NCI-H1105 (cell line): ENCODE measurements around the gene CD247.

Experiments
- DNase-seq: peaks from one replicate; lab custom pipeline; 2025; lab: John Stamatoyannopoulos, UW

The CD247 gene

DNA sequence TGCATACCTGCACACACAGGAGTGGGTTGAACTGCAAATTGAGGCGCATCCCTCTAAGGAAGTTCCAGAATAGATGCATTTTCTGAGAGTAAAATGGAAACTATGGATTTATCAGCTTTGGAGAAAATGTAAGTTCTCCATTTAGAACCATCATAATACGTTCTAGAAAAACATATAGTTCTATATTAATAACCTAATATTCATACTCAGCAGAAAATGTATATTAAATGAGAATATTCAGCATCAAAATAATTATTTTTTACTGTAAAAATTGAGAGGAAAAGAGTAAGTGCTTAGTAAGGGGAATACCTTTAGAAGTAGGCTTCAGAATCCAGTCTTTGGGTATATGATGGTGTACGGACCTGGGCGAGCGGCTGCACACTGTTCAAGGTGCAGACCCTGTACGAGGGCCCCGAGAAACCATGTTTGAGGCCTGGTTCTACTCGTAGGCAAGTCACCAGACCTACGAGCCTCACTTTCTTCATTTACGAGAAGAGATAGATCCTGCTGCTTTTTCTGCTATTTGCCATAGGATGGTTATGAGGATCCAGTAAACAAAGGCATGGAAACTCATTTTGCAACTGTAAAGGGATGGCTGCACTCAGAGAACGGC is 6.8 kb downstream of the CD247 start:
- DNase-seq = no peak

DNA sequence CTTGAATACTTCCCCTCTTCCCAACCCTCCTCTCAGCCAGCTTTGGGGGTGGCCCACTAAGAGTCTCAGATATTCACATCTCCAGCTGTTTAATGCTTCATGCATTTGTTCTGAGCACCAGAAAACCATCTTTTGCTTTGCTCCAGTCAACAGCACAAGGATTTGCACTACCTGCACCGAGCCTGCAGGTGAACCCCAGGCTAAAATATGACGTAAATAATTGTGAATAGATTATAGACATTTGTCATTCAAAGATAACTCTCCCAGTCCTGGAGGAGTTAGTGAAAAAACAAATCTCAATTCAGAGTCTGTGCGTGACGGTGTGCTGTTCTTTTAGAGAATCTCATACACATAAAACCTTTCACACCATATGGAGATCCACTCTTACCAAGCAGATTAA is 7.4 kb downstream of the CD247 start:
- no peak for DNase-seq

DNA sequence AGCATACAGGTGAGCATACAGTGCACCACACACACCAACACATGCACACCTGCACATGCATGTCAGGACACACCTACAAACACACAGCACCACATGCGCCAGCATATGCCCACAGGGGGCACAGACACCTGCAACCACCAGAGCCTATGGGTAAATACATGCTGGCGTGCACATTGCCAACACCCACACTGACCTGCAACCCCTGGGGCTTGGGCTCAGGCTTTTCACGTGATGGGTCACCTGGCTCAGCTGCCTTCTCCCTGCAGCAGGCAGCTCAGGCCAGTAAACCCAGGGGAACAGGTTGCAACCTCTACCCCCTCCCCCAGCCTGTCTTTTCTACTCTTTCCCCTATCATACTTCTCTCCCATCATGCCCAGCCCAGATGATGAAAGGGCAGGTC is 8.1 kb downstream of the CD247 start:
- DNase-seq = no peak

DNA sequence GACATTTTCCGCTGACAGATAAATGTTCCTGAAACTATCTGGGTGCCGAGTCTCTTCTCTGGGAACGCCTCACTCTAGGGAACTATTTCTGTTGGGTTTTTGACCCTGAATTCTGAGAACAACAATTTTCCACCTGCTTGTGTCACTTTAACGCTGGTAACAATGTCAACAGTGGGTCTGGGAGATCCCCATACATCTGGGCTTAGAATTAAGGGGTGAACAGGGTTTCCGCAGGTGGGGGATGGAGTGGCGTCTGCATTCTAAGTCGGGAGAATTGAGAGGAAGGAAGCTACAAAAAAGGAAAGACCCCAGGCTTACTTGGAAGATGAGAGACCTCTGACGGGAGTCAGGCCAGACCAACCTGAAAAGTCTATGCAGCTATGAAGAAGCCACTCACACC is 8.7 kb downstream of the CD247 start:
- no peak for DNase-seq

DNA sequence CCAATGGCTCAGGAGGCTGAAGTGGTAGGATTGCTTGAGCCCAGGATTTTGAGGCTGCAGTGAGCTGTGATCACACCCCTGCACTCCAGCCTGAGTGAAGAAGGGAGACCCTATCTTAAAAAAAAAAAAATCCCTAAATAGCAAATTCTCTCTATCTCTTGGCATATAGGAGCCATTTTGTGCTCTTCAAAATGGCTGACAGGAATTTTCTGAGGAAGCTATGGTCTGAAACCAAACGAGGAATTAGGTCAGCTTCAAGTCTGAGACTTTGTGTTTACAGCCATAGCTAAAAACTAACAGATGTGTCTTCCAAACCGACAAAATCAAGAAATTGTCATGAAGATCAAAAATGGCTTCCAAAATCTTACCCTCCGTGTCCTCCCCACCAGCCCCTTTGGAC is 10.6 kb downstream of the CD247 start:
- no peak for DNase-seq

DNA sequence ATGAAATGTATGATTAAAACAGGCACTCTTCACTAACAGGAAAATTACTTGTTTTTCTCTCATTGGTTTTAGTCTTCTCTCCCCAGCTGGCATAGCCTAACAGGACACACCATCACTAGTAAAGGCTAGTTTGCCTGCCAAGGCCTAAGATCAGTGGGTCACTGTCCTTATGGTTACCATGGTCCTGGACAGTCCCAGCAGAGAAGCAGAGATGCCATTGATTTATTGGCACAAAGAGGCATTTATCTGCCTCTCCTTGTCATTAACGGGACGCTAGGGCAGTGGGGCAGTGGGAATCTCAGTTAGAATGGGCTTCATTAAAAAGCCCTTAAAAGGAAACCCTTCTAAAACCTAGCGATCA is 13.9 kb downstream of the CD247 start:
- DNase-seq = no peak

DNA sequence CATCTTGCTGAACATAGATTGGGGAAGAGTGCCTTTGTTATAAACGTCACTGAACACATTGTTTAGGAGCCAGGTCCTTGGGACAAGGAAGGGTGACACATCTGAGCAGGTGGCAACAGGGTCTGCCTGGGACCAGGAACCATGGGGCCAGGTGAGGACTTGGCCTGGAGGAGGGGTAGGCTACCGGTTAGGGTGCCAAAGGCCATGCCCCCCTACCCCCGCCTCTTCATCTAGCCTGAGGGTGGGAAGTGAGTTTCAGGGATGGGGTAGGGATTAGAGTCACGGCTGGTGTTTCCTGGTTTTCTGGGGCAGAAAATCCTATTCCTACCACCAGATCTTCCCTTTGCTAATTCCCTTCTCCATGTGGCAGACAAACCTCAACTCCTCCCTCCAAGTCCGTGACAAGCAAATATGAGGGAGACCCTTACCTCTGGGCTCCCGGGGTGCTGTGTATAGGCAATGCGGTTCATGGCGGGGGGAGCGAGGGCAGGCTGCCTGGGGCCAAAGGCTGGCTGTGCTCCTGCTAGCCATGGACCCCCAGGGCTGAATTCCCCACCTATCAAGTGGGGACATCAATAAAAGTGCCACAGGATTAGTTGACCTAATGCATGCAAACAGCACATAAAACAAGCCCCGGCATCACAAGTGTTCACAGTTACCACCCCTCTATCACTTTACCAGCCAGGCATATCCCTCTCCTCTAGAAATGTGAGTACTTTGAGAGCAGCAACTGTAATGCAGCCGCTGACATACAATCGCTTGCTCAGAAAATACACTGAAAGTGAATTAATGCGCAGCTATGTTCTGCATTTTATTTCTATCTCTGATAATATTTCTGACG is 14.5 kb downstream of the CD247 start:
- no peak for DNase-seq

DNA sequence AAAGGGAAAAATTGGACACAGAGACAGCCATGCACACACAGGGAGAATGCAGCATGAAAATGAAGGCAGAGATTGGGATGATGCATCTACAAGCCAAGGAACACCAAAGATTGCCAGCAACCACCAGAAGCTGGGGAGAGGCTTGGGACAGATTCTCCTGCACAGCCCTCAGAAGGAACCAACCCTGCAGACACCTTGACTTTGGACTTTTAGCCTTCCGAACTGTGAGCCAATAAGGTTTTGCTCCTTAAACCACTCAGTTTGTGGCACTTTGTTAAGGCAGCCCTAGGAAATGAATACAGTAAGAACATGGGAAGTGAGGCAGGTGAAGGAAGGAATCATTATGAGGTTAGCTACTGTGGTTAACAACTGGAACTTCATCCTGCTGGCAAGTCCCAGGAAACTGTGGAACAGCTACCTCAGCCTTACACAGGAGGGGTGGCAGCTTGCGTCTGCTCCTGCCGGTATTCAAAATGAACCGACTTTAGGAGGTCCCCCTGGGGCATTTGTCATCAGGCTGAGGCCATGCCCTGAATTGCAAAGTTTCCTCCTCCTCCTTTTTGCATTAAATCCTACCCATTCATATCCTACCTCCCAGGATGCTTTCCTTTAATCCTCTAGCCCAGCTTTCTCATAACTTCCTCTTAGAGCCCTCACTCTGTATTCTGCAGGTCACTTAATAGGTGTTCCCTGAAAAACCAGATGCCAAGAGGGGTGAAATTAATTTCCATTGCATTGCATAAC is 15.4 kb downstream of the CD247 start:
- DNase-seq = no peak

DNA sequence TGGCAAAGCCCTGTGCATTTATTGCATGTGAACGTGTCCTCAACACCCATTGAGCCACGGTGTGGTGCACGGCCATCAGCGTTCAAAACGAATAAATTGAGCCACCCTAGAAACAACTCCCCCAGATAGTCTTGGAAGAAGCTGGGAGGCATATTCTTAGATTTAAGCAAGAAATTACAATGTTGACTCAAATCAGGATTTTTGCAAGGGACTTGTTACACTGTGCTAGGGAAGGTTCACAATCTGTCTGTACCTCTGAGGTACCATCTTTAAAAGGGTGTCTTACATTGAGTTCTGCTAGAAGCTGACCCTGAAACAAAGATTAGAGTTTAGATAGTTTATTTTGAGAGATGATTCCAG is 16.2 kb downstream of the CD247 start:
- no peak for DNase-seq

DNA sequence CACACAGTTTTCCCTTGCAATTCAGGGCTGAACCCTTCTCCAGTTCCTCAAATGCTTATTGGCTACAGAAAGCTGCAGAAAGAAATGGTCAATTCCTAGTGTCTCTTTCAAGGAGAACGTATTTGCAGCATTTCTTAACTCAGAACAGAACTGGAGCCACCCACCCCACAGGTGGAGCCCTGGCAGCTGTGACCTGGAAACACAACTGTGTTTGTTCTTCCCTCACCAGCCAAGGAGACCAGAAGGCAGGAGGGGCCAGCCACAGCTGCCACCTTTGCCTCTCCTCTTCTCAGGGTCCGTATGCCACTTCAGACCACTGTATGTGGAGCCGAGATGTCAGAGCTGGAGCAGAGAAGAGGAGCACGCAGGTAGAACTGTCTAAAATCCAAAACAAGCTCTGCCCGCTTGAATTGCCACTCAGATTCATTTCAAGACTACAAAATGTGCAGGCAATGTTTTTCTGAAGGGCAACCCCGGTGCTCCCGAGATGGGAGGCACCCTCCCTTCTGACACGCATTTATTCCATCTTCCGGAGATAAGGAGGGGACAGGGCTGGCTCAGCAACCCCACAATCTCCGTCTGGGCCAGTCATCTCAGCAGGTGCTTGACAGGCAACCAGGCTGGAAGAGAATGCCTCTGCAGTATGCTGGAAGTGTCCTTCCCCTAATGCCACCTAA is 16.7 kb downstream of the CD247 start:
- DNase-seq = no peak

DNA sequence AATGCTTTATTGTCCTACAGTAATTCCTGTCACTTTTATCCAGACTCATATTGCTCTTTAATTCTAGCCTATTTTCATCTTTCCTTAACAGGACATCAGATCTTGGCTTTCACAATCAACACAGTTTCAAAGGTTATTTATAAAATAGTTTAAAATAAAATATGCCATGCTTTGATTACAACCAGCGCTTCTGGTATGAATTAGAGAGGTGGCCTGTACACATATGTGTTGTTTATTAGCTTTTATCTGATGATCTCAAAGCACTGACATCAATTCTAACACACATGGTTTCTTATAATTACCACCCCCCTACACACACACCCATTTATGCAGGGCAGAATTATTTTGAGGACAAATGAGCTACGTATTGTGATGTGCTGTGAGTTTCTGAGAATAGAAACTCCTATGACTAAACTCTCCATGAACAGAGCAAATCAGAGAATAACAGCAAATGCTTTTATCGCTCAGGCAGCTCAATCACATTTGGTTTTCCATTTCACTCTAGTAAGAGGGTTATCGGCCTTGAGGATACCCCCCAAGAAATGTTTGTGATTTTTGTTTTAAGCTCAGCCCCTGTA is 18.0 kb downstream of the CD247 start:
- no peak for DNase-seq

DNA sequence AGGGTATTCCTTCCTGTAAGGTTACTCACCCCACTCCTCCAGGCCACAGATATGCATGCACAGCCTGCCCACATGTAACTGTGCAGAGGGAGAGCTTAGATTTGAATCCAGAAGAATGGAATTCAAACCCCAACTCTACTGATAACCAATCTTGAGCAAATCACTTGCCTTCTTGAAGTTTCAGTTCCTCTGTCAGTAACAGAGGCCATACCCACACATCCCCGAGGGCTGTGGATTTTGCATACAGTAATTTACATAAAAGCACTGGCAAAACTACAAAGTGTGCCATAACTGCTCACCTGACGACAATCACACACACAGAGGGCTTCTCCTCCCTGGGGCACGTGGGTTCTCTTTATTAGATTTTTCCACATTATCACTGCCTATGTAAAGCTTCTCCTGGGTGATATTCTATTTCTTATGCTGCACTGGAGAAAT is 18.6 kb downstream of the CD247 start:
- DNase-seq = no peak

DNA sequence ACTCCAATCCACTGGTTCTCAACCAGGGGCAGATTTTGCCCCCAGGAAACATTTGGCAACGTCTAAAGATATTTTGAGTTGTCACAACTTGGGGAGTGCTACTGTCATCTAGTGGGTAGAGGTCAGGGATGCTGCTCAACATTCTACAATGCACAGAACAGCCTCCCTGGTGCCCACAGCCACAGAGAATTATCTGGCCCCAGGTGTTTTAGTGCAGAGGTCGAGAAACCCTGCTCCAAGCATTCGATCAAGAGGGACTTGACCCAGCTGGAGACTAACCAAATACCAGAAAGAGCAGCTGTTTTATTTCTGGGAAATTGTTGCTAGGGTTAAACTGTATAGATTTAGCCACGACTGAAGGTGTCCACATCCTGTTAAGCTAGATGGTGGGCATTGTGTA is 19.2 kb downstream of the CD247 start:
- DNase-seq = no peak

DNA sequence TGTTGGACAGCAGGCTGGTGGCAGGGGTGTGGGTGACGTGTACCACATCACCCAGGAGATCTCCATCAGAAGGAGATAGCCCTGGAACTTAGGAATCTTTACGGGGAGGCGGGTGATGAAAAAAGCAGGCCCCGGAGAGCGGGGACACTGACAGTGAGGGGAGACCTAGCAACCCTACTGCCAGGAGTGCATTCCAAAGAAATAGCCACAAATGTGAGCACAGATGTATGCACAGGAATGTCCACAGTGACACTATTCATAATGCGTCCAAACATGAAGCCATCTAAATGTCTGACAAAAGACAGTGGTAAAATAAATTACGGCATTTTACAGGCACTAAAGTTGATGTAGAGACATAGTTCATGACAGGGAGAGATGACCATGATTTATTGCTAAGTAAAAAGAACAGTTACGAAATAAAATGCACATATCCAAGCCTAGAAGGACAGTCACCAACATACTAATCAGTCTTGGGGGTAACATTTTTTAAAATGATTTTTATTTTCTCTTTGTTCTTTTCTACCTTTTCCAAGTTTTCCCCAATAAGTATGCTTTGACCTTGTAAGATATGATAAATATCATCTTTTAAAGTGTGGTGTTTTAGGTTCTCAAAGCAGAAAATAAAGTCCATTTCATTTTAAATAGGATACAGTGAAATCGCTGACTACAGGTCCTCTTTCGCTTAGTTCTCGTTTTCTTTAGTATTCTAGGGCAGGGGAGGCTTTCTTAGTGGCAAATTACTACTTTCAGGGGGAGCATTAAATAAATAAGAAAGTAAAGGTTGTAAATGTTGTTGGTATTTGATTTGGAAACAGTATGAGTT is 21.3 kb downstream of the CD247 start:
- DNase-seq = no peak

DNA sequence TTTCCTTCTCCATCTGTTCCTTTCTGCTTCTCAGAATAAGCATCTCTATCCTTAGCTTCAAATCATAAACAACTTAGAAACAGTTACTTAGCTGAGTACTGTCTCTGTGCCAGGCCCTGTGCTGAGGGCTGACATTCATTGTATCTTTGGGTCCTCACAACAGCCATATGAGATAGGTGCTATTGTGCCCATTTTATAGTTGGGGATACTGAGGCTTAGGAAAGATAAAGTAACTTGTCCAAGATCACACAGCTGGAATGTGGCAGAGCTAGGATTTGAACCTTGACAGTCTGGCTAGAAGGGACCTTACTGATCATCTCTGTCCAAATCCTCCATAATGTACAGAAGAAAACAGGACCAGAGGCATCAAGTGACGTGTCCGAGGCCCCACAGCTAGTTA is 25.0 kb downstream of the CD247 start:
- DNase-seq = no peak

DNA sequence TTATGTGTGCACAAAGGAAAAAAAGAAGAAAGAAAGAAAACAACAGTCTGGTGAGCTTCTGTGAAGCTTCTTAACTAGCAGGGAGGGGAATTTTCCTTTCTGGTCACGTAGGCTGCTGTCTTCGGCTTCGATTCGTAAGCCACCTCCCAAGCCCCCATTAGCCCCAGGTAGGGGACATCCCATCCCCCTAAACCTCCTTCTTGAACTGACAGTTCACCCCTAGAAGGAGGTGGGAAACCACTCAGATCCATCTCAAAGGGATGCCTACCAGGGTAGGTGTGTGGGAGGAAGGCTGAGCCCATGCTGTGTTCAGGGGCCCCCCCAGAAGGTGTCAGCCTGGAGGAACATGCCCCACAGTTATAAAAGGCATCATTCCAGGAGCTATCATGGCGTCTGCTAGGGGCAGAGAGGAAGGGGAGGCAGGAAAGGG is 25.8 kb downstream of the CD247 start:
- no peak for DNase-seq

DNA sequence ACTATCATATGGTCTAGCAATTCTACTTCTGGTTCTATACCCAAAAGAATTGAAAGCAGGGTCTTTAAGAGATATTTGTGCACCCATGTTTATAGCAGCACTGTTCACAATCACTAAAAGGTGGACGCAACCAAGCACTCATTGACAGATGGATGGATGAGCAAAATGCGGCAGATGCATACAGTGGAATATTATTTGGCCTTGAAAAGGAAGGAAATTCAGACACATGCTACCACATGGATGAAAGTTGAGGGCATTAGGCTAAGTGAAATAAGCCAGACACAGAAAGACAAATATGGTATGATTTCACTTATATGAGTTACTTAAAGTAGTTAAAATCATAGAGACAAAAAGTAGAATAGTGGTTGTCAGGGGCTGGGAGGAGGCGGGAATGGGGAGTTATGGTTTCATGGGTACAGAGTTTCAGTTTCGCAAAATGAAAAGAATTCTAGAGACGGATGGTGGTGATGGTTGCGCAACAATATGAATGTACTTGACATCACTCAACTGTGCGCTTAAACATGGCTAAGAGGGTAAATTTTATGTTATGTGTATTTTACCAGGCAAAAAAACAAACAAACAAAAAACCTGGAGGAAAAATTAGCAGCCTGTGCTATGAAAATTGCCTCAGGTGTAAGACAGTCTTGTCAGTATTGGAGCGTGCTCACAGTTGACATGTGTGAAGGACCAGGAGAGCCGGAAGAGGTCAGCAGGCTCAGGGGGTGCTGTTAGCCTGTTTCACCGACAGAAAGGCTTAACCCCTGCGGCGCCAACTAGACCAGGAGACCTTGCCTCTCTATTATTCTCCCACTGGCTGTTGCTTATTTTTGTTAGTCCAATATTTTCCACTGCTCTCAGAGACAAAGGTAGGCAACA is 26.5 kb downstream of the CD247 start:
- no peak for DNase-seq

DNA sequence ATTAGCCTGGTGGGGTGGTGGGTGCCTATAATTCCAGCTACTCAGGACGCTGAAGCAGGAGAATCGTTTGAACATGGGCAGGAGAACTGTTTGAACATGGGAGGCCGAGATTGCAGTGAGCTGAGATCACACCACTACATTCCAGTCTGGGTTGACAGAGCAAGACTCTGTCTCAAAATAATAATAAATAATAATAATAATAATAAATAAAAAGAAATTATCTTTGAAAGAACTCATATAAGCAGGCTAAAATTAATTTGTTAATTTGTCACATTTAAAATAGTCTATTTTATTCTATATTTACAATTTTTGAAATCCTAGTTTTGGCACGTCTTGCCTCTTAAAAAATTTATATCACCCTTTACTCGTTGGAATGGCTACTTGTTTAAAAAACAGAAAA is 27.6 kb downstream of the CD247 start:
- no peak for DNase-seq

DNA sequence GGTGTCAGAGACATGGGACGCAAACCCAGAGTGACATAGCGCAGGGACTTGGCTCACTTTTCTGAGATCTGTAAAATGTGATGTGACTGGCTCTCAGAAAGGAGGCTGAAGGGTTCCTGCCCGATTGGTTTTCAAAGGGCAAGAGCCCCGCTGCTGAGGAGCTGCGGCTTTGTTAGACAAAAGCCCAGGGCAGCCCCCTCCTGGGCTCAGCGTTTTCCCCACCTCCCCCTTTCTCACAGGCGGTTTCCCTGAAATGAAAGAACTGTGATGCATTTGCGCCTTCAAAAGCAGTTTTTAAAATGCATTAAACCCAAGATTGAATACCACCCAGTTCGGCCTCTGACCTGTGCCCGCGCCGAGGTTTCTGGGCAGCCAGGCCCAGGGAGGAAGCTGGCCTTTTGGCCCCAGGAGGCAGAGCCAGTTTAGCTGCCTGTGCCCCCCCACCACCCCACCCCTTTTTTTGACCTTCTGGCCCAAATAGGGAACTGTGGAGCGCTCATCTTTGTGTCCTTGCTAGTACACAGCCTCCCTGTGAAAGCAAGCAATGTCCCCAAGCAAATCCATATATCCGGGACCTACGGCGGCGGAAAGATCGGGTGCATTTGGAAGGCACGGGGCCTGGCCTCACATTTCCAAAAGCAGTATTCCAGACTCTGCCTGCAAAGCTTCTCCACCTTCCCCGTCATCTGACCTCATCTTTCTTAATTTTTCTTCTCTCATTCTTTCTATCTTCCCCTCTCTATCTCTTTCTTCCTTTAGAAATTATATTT is 28.6 kb downstream of the CD247 start:
- DNase-seq = no peak

DNA sequence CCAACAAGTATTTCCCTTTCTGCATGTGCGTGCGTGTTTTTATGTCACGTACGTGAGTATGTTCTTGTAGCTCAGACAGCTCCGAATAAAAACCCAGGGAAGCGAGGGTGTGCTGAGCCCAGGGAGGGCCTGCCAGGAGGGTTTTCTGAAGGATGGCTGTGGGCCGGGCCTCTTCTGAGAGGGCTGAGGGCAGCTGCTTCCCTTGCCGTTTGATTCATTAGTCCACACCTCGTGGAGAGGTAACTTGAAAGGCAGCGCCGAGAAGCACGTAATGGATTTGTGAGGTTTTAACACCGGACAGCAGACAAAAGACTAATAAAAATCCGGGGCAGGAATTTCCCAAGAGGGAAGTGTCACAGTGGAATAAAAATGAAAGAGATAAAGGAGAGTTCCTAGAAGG is 29.5 kb downstream of the CD247 start:
- no peak for DNase-seq
